DOHH2 (cell line): Measurements from ENCODE around the gene FBXO11.

Source experiments
- H3F3A ChIP-seq: fragments of 200-600 bp; sonication (generic), shearing (Covaris generic); 2 replicates; pipeline ENCODE4 v1.6.0; 2016; ENCODE audit warnings: antibody characterized with exemption, mild to moderate bottlenecking; ENCODE audit not compliant: control insufficient read depth, insufficient read depth
- H3K27ac ChIP-seq: fragments of 200-600 bp; sonication (generic); 2 replicates; pipeline ENCODE4 v1.5.1; 2014; ENCODE audit warnings: low read depth, mild to moderate bottlenecking, low read length, moderate library complexity
- H3K27me3 ChIP-seq: fragments of 200-600 bp; sonication (generic); 2 replicates; pipeline ENCODE4 v1.6.1; 2014; ENCODE audit warnings: mild to moderate bottlenecking, low read length, mixed read lengths; ENCODE audit not compliant: control insufficient read depth
- H3K36me3 ChIP-seq: fragments of 200-600 bp; sonication (generic); 2 replicates; pipeline ENCODE4 v1.6.1; 2014; ENCODE audit warnings: mild to moderate bottlenecking, low read length, moderate library complexity, mixed read lengths; ENCODE audit not compliant: control insufficient read depth
- H3K4me1 ChIP-seq: fragments of 200-600 bp; sonication (generic); 2 replicates; pipeline ENCODE4 v1.6.1; 2014; ENCODE audit warnings: mild to moderate bottlenecking, low read length, mixed read lengths; ENCODE audit not compliant: control insufficient read depth
- H3K4me2 ChIP-seq: fragments of 200-600 bp; sonication (generic); 2 replicates; pipeline ENCODE4 v1.6.0; 2014; ENCODE audit warnings: mild to moderate bottlenecking, low read length, moderate library complexity
- H3K4me3 ChIP-seq: fragments of 200-600 bp; sonication (generic); 2 replicates; pipeline ENCODE4 v1.5.1; 2014; ENCODE audit warnings: mild to moderate bottlenecking, low read length, mixed read lengths
- H3K79me2 ChIP-seq: fragments of 200-600 bp; sonication (generic); 2 replicates; pipeline ENCODE4 v1.6.1; 2014; ENCODE audit warnings: mild to moderate bottlenecking, low read length, mixed read lengths; ENCODE audit not compliant: control insufficient read depth
- H3K9me2 ChIP-seq: fragments of 200-600 bp; sonication (generic); replicated peaks from 2 replicates; pipeline ENCODE4 v1.6.1; 2014; ENCODE audit warnings: mild to moderate bottlenecking, low read length, mixed read lengths; ENCODE audit not compliant: control insufficient read depth
- H3K9me3 ChIP-seq: fragments of 200-600 bp; sonication (generic); 2 replicates; pipeline ENCODE4 v1.6.1; 2014; ENCODE audit warnings: antibody characterized with exemption, low read length, mixed read lengths; ENCODE audit not compliant: control insufficient read depth, insufficient read depth
- H4K20me1 ChIP-seq: fragments of 200-600 bp; sonication (generic); 2 replicates; pipeline ENCODE4 v1.6.0; 2014; ENCODE audit warnings: low read depth, mild to moderate bottlenecking, antibody characterized with exemption, low read length, moderate library complexity; ENCODE audit not compliant: control insufficient read depth, insufficient read depth
- CTCF ChIP-seq: fragments of 200-600 bp; sonication (generic); IDR thresholded peaks from one replicate; pipeline ENCODE4 v1.5.1; 2014; ENCODE audit warnings: antibody characterized with exemption, mild to moderate bottlenecking, low read depth, low read length; ENCODE audit not compliant: poor library complexity, severe bottlenecking
- EZH2phosphoT487 ChIP-seq: fragments of 200-600 bp; sonication (generic); IDR thresholded peaks from 2 replicates; pipeline ENCODE4 v1.6.1; 2017; ENCODE audit warnings: borderline replicate concordance, mild to moderate bottlenecking, antibody characterized with exemption, low read length, moderate library complexity, mixed read lengths

FBXO11 gene

GRCh38 chr2:47782381-47782670 is 124.0 kb downstream of the FBXO11 start:
- Histone ChIP-seq H4K20me1 (peaks cover 31% of the 10 kb centered on the region), H3K27ac (peak overlapping the region; percentile 91), H3K36me3 (peaks cover 48% of the 10 kb centered on the region), H3K79me2 (peaks cover 58% of the 10 kb centered on the region), H3K4me2 (peak overlapping the region; percentile 97), H3K4me1 (peaks cover 49% of the 10 kb centered on the region), H3F3A (peaks cover 14% of the 10 kb centered on the region), H3K9me3 (no peaks in the 10 kb centered on the region), H3K27me3 (no peaks in the 10 kb centered on the region), H3K4me3 (peak overlapping the region; percentile 100), H3K9me2 (no peaks in the 10 kb centered on the region)
- TF ChIP-seq CTCF (no peak), EZH2phosphoT487 (no peak)

GRCh38 chr2:47779426-47779790 is 126.9 kb downstream of the FBXO11 start:
- no peak overlapping the region for H3K4me3 ChIP-seq
- no peaks in the 10 kb centered on the region for H3K27me3 ChIP-seq
- peaks cover 25% of the 10 kb centered on the region for H3K4me1 ChIP-seq
- H3K4me2 ChIP-seq: no peak overlapping the region
- peaks cover 22% of the 10 kb centered on the region for H3K36me3 ChIP-seq
- TF ChIP-seq EZH2phosphoT487: no peak
- TF ChIP-seq CTCF: no peak
- peaks cover 29% of the 10 kb centered on the region for H3K79me2 ChIP-seq
- H4K20me1 ChIP-seq: peaks cover 4% of the 10 kb centered on the region
- H3F3A ChIP-seq: peaks cover 10% of the 10 kb centered on the region; the same call in 1 of the 2 replicates
- H3K9me2 ChIP-seq: no peaks in the 10 kb centered on the region
- no peak overlapping the region for H3K27ac ChIP-seq
- no peaks in the 10 kb centered on the region for H3K9me3 ChIP-seq

- no peaks in the 10 kb centered on the region for H4K20me1 ChIP-seq
Measured at GRCh38 chr2:47778698-47779425, 127.4 kb downstream of the FBXO11 start.

More at GRCh38 chr2:47778698-47779425, 127.4 kb downstream of the FBXO11 start:
- H3F3A ChIP-seq: peaks cover 13% of the 10 kb centered on the region; the same call in 1 of the 2 replicates
- H3K27ac ChIP-seq: no peak overlapping the region
- TF ChIP-seq CTCF (no peak), EZH2phosphoT487 (no peak)
- H3K9me3 ChIP-seq: no peaks in the 10 kb centered on the region
- H3K36me3 ChIP-seq: peaks cover 17% of the 10 kb centered on the region
- no peaks in the 10 kb centered on the region for H3K9me2 ChIP-seq
- no peaks in the 10 kb centered on the region for H3K27me3 ChIP-seq
- peaks cover 24% of the 10 kb centered on the region for H3K79me2 ChIP-seq
- H3K4me1 ChIP-seq: peaks cover 22% of the 10 kb centered on the region
- no peak overlapping the region for H3K4me2 ChIP-seq
- no peak overlapping the region for H3K4me3 ChIP-seq
